ENCODE data around the gene CIRBP. TPM values are rescaled to one million over a fixed set of nuclear protein-coding genes. Genes with fewer than 3 reads are reported as not detected.
A peak's percentile ranks its signal among the peaks of the same experiment; 100 is the strongest.

The CIRBP gene
- total and polyA plus RNA-seq, 9 of the 15 experiments (the other 6 are each of a cell fraction or from before 2014, with no cell fraction given), result 20.5 to 327 (median 176) TPM

DNA sequence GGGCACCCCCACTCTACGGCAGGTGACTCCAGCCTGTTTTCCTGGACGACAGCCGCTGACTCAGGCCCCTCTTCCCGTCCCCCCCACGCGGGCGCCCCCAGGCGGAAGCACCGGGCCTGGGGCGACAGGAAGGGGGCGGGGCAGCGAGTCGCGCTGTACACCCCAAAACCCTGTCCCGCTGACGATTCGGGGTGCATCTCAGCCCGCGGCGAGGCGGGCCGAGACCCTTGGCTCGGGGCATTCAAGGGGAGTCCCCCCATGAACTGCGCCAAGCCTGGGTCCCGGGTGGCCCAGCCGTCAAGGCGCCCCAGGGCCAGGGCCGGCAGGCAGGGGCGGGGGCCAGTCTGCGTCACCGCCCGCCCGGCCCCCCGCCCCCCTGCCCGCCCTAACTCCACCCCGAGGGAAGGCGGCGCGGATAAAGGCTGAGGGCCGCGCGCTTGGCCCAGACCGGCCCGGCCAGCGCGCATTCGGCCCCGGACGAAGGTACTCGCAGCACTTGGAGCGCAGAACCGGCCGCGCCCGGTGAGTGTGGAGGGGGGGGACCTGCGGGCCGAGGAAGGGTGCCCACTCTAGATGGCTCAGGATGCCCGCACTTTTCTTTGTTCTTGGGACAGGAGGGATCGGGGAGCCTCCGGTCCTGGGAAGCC, 20.9 kb upstream of the CIRBP start, which contains the start of gene MIDN (continued):
- TF ChIP-seq VEZF1 (CRISPR knock-in tag; IDR thresholded peaks at IDR 0.05), result peak; percentile 97
- no peak for TF ChIP-seq FOXM1 (IDR thresholded peaks at IDR 0.05; ENCODE audit: low read depth)
- peak; percentile 56; the same call in 1 of the 2 replicates for TF ChIP-seq FOXM1 (CRISPR knock-in tag; IDR thresholded peaks at IDR 0.05; ENCODE audit: low read depth)
- TF ChIP-seq PCBP1 (IDR thresholded peaks at IDR 0.05; ENCODE audit: low read depth, low read length, poor library complexity, severe bottlenecking), result peak; percentile 81
- TF ChIP-seq TBP (optimal IDR thresholded peaks at IDR 0.05; ENCODE audit: low read depth, low read length), result peak; percentile 85
- TF ChIP-seq, protein P1, sequence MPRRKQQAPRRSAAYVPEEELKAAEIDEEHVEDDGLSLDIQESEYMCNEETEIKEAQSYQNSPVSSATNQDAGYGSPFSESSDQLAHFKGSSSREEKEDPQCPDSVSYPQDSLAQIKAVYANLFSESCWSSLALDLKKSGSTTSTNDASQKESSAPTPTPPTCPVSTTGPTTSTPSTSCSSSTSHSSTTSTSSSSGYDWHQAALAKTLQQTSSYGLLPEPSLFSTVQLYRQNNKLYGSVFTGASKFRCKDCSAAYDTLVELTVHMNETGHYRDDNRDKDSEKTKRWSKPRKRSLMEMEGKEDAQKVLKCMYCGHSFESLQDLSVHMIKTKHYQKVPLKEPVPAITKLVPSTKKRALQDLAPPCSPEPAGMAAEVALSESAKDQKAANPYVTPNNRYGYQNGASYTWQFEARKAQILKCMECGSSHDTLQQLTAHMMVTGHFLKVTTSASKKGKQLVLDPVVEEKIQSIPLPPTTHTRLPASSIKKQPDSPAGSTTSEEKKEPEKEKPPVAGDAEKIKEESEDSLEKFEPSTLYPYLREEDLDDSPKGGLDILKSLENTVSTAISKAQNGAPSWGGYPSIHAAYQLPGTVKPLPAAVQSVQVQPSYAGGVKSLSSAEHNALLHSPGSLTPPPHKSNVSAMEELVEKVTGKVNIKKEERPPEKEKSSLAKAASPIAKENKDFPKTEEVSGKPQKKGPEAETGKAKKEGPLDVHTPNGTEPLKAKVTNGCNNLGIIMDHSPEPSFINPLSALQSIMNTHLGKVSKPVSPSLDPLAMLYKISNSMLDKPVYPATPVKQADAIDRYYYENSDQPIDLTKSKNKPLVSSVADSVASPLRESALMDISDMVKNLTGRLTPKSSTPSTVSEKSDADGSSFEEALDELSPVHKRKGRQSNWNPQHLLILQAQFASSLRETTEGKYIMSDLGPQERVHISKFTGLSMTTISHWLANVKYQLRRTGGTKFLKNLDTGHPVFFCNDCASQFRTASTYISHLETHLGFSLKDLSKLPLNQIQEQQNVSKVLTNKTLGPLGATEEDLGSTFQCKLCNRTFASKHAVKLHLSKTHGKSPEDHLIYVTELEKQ (CRISPR knock-in tag; IDR thresholded peaks at IDR 0.05), result no peak
- TF ChIP-seq ATF7 (IDR thresholded peaks at IDR 0.05), result peak; percentile 80
- TF ChIP-seq PHTF2 (CRISPR knock-in tag; IDR thresholded peaks at IDR 0.05), result no peak
- peak; percentile 96 for TF ChIP-seq ZBTB7A (IDR thresholded peaks at IDR 0.05; ENCODE audit: borderline replicate concordance, control insufficient read depth, low read depth, low read length)
- peak; percentile 95 for TF ChIP-seq POLR2AphosphoS5 (IDR thresholded peaks at IDR 0.05; ENCODE audit: control insufficient read depth, insufficient read depth, low read depth, low read length)
- 0 out of 2 replicates have a peak, but pooled peaks have one; percentile 15 for TF ChIP-seq MBD2 (IDR thresholded peaks at IDR 0.05; ENCODE audit: borderline replicate concordance, low read depth)
- TF ChIP-seq KLF16 (IDR thresholded peaks at IDR 0.05), result 0 out of 2 replicates have a peak, but pooled peaks have one; percentile 19
- TF ChIP-seq RBM14 (IDR thresholded peaks at IDR 0.05; ENCODE audit: borderline replicate concordance, insufficient read depth, low read depth, low read length), result 0 out of 2 replicates have a peak, but pooled peaks have one; percentile 6
- TF ChIP-seq, protein P2, sequence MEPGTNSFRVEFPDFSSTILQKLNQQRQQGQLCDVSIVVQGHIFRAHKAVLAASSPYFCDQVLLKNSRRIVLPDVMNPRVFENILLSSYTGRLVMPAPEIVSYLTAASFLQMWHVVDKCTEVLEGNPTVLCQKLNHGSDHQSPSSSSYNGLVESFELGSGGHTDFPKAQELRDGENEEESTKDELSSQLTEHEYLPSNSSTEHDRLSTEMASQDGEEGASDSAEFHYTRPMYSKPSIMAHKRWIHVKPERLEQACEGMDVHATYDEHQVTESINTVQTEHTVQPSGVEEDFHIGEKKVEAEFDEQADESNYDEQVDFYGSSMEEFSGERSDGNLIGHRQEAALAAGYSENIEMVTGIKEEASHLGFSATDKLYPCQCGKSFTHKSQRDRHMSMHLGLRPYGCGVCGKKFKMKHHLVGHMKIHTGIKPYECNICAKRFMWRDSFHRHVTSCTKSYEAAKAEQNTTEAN (CRISPR knock-in tag; IDR thresholded peaks at IDR 0.05), result no peak
- TF ChIP-seq FUS (optimal IDR thresholded peaks at IDR 0.05; ENCODE audit: low read depth, low read length), result peak; percentile 82
- peak; percentile 85; the same call in 1 of the 2 replicates for TF ChIP-seq KAT7 (CRISPR knock-in tag; IDR thresholded peaks at IDR 0.05; ENCODE audit: borderline replicate concordance)
- TF ChIP-seq ZNF551 (CRISPR knock-in tag; IDR thresholded peaks at IDR 0.05), result no peak
- peak; percentile 58 to 73; a peak in 3 of 4 replicates for TF ChIP-seq SIN3A (IDR thresholded peaks at IDR 0.05; ENCODE audit: borderline replicate concordance in 2 of 2, control insufficient read depth in 1 of 2, low read depth in 2 of 2, low read length in 2 of 2)
- no peak for TF ChIP-seq ZNF354B (CRISPR knock-in tag; IDR thresholded peaks at IDR 0.05)
- TF ChIP-seq ETV1 (tag; conservative IDR thresholded peaks at IDR 0.05; ENCODE audit: low read depth), result peak; percentile 85

All from K562 (cell line).